Eye (tissue), 1 donor: Measurements from ENCODE around the gene EEF2.

Experiments
- DNase-seq: peaks from one replicate; pipeline ENCODE4 v3.0.0-alpha.2; 2015

The EEF2 gene

DNA sequence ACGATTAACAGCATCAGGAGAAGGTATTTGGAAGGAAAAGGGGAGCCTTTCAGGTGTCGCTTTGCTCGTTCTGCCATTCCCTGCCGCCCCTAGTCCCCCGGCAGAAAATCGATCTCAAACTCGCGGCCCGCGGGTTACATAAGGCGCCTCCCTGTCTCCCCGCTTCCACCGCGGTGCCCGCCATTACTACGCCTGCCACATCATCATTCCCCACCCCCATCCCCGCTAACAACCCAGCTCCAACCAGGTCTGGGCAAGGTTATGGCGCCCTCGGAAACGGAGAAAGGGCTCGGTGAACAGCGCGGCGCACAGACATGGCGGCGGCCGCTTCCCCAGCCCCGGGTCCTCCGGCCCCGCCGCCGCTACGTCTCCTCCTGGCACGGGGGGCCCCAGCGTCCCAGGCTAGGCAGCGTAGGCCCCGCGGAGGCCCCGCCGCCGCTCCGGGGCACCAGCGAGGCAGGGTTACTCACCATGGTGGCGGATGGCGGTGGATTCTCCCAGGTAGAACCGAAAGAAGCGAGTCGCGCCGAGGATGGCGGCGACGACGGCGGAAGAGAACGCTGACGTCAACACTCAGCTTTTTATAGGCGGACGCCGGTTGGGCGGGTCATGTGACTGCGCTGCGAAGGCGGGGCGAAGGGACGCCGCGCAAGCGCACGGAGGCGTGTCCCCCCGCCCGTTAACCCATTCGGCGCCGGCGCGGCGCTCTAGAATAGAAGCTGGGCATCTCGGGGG, at the start of gene EEF2:
Gene EEF2 (minus strand): TSS at position 556 of the 735 bp plus-strand sequence. CDS start 83 bp downstream, at position 473.
- peak; percentile 98 for DNase-seq

- no peak for DNase-seq
These were observed 49.1 kb upstream of the EEF2 start for GRCh38 chr19:4034048-4035017.

DNA sequence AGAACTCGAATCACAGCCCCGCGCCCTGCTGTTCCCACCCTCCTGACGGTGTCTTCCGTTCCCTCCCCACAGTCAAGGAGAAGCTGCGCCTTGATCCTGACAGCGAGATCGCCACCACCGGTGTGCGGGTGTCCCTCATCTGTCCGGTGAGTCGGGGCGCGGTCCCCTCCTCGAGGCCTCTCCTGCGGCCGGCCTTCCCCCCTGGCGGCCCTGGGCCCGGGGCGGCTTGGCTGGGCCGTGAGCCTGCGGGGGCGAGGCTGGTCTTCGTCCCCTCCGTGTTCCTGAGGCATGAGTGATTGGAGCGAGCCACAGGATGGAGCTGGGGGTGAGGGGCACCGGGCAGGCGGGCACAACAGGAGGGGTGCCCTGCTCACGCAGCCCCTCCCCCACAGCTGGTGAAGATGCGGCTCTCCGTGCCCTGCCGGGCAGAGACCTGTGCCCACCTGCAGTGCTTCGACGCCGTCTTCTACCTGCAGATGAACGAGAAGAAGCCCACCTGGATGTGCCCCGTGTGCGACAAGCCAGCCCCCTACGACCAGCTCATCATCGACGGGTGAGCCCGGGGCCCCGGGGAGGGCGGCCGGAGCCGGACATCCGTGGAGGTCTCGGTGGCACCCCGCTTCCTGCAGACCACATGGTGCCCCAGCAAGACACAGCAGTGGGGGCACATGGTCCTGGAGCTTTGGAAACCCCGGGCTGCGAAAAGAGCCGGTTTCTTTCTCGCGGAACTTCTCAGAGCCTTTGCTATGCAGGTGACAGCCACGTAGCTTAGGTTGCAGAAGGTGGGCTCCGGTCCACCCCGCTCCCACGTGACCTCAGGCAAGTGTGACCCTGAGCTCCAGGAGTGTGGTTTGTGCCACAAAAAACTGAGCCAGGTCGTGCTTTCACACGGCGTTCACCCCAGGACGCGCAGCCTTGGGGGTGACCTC, 48.0 kb upstream of the EEF2 start:
- no peak for DNase-seq

DNA sequence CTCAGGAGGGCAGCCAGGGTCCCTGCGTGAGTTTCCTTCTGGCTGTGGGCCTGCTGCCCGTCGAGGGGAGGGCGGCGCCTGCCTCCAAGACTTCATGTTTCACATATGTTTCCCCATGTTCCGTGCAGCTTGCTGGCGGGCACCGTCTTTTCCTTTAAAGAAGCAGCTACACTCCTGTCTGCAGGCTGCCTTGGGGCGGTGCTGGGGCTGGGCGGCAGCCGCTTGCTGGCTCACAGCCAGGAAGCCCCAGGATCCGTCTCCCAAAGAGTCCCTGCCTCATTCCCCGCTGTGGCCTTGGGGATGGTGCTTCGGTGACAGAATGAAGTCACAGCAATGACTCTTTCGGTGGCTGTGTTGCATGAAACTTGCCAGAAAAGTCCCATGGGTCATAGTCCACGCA, 47.2 kb upstream of the EEF2 start:
- no peak for DNase-seq

GRCh38 chr19:4031420-4031819, 46.2 kb upstream of the EEF2 start:
- DNase-seq = no peak

DNA sequence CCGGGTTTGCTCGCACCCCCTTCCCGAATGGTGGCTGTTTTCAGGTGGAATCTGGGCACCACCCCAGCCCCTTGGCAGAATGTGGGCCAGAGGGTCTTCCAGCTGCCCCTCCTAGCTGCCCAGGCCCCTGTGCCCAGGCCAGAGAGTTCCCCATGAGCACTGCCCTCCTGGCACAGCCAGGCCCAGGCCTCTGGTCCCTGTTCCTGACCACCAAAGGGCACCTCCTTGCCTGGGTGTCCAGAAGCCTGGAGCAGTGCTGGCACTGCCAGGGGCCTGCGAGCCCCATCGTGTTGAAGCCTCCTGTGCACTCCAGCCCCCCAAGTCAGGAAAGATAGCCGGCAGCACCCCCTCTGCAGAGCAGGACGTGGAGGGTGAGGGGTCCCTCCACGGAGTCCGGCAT, 45.7 kb upstream of the EEF2 start:
- DNase-seq = no peak

DNA sequence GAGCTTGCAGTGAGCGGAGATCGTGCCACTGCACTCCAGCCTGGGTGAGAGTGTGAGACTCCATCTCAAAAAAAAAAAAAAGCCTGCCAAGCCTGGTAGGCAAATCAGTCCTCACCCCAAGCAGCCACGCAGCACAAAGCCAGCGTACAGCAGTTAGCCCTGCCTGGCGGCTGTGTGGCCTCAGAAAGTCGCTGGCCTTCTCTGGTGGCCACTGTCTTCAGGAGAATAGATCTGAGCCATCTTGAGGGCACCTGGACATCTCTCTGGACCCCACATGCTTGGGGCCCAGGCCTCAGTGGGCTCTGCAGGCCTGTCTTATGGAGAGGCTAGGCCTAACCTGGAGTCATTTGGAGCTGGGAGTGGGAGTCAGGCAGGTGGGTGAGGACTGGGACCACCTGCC, 45.3 kb upstream of the EEF2 start:
- DNase-seq = no peak

GRCh38 chr19:4029247-4029614, 44.0 kb upstream of the EEF2 start:
- no peak for DNase-seq

DNA sequence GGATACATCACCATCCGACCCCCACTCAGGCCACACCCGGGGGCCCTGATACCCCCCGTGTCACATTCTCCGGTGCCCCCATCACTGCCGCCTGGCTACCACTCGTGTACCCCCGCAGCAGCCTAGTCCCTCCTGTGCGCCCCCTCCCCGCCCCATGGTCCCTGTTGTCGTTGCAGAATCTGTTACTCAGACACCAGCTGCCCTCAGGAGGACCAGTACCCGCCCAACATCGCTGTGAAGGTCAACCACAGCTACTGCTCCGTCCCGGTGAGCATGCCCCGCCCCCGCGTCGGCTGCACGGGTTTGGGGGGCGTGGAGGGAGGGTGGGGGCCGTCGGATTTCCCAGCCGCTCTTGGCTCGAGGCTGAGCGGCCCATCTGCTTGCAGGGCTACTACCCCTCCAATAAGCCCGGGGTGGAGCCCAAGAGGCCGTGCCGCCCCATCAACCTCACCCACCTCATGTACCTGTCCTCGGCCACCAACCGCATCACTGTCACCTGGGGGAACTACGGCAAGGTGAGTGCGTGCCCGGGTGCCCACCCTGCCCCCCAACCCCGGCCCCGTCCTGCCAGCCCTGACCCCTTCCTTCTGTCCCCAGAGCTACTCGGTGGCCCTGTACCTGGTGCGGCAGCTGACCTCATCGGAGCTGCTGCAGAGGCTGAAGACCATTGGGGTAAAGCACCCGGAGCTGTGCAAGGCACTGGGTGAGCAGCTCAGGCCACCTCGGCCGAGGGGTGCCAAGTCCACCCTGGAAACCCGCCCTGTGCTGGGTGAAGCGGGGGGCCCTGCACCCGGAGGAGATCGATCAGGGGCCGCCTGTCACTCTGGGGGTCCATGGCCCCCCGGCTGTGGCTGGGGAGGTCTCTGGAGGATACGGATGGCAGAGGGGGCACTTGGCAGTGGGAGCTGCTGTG, 43.3 kb upstream of the EEF2 start:
- DNase-seq = no peak

DNA sequence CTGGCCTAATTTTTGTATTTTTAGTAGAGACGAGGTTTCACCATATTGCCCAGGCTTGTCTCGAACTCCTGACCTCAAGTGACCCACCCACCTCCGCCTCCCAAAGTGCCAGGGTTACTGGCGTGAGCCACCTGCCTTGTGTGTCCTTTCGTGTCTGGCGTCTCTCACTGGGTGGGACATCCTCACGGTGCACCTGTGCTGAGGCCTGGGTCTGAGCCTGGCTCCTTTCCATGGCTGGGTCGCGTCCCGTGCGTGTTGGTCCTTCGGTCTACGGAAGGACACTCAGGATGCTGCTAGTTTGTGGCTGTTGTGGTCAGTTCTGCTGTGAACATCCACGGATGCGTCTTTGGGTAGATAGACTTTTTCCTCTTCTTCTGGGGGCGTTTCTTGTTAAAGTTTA, 41.9 kb upstream of the EEF2 start:
- no peak for DNase-seq

GRCh38 chr19:4025317-4025716, 40.1 kb upstream of the EEF2 start:
- DNase-seq = no peak

GRCh38 chr19:4023600-4024398, 38.5 kb upstream of the EEF2 start:
- DNase-seq = no peak

- no peak for DNase-seq
These were observed 34.3 kb upstream of the EEF2 start for GRCh38 chr19:4019578-4019977.

- DNase-seq = no peak
These were observed 33.7 kb upstream of the EEF2 start for GRCh38 chr19:4018775-4019504.

- DNase-seq = peak; percentile 46
These were observed 32.9 kb upstream of the EEF2 start for GRCh38 chr19:4018140-4018613.

GRCh38 chr19:4016903-4017638, 31.8 kb upstream of the EEF2 start:
- no peak for DNase-seq

DNA sequence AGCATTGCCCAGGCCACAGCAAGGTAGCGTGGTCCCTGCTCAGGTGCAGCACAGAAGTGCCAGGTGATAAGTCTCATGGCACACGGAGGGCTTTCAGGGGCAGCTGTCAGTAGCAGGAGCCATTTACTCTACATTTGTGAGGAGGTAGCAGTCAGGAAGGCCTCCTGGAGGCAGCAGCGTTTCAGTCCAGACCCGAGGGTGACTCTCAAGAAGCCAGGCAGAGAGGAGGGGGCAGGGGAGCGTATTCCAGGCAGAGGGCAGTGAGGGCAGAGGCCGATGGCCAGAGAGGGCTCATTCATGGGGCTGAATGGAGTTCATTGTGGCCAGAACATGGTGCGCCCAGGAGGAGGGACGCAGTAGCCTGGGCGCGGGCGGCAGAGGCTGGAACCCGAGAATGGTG, 31.2 kb upstream of the EEF2 start:
- DNase-seq = no peak

GRCh38 chr19:4015705-4016402, 30.6 kb upstream of the EEF2 start:
- DNase-seq = peak; percentile 25
